ENCODE results near the gene FAM216B. TPM values are rescaled to one million over a fixed set of nuclear protein-coding genes. Genes with fewer than 3 reads are reported as not detected.

Gene FAM216B
- total RNA-seq, 1 donor from 2014 or later, result not detected

- H3K9me3 Mint-ChIP-seq (ENCODE audit: unreplicated experiment), result no peaks in the 10 kb centered on the region
Observed at GRCh38 chr13:42800109-42800643, 18.8 kb downstream of the FAM216B start.

GRCh38 chr13:42803563-42804204 lies 22.3 kb downstream of the FAM216B start:
- Mint-ChIP-seq H3K4me1 (ENCODE audit: low read depth, unreplicated experiment) (no peaks in the 10 kb centered on the region), H3K4me3 (ENCODE audit: unreplicated experiment) (no peak overlapping the region), H3K9me3 (ENCODE audit: unreplicated experiment) (no peaks in the 10 kb centered on the region), H3K27ac (ENCODE audit: unreplicated experiment) (no peak overlapping the region), H3K27me3 (ENCODE audit: unreplicated experiment) (no peaks in the 10 kb centered on the region), H3K36me3 (ENCODE audit: unreplicated experiment) (no peaks in the 10 kb centered on the region)
- DNase-seq, result no peak
- TF ChIP-seq CTCF (IDR thresholded peaks at IDR 0.05; ENCODE audit: partially characterized antibody, unreplicated experiment), result no peak

More at GRCh38 chr13:42800109-42800643, 18.8 kb downstream of the FAM216B start:
- TF ChIP-seq CTCF (IDR thresholded peaks at IDR 0.05; ENCODE audit: partially characterized antibody, unreplicated experiment), result no peak
- Mint-ChIP-seq H3K4me3 (ENCODE audit: unreplicated experiment) (no peak overlapping the region), H3K4me1 (ENCODE audit: low read depth, unreplicated experiment) (no peaks in the 10 kb centered on the region), H3K27me3 (ENCODE audit: unreplicated experiment) (no peaks in the 10 kb centered on the region), H3K27ac (ENCODE audit: unreplicated experiment) (no peak overlapping the region), H3K36me3 (ENCODE audit: unreplicated experiment) (no peaks in the 10 kb centered on the region)
- DNase-seq, result no peak

- DNase-seq, result no peak
- no peaks in the 10 kb centered on the region for H3K4me1 Mint-ChIP-seq (ENCODE audit: low read depth, unreplicated experiment)
- H3K27ac Mint-ChIP-seq (ENCODE audit: unreplicated experiment), result no peak overlapping the region
- no peak for TF ChIP-seq CTCF (IDR thresholded peaks at IDR 0.05; ENCODE audit: partially characterized antibody, unreplicated experiment)
- H3K27me3 Mint-ChIP-seq (ENCODE audit: unreplicated experiment), result no peaks in the 10 kb centered on the region
- peaks cover 3% of the 10 kb centered on the region for H3K36me3 Mint-ChIP-seq (ENCODE audit: unreplicated experiment)
- peaks cover 2% of the 10 kb centered on the region for H3K9me3 Mint-ChIP-seq (ENCODE audit: unreplicated experiment)
- no peak overlapping the region for H3K4me3 Mint-ChIP-seq (ENCODE audit: unreplicated experiment)
Observed at GRCh38 chr13:42804244-42804874, 23.0 kb downstream of the FAM216B start.

GRCh38 chr13:42807241-42807640 lies 25.9 kb downstream of the FAM216B start:
- no peak for DNase-seq
- Mint-ChIP-seq H3K27ac (ENCODE audit: unreplicated experiment) (no peak overlapping the region), H3K27me3 (ENCODE audit: unreplicated experiment) (no peaks in the 10 kb centered on the region), H3K4me3 (ENCODE audit: unreplicated experiment) (no peak overlapping the region), H3K36me3 (ENCODE audit: unreplicated experiment) (peaks cover 4% of the 10 kb centered on the region), H3K4me1 (ENCODE audit: low read depth, unreplicated experiment) (no peaks in the 10 kb centered on the region), H3K9me3 (ENCODE audit: unreplicated experiment) (peaks cover 2% of the 10 kb centered on the region)
- TF ChIP-seq CTCF (IDR thresholded peaks at IDR 0.05; ENCODE audit: partially characterized antibody, unreplicated experiment), result no peak

GRCh38 chr13:42807866-42808265 lies 26.5 kb downstream of the FAM216B start:
- TF ChIP-seq CTCF (IDR thresholded peaks at IDR 0.05; ENCODE audit: partially characterized antibody, unreplicated experiment), result no peak

More at GRCh38 chr13:42807866-42808265, 26.5 kb downstream of the FAM216B start:
- no peak for DNase-seq
- no peak overlapping the region for H3K4me3 Mint-ChIP-seq (ENCODE audit: unreplicated experiment)
- H3K9me3 Mint-ChIP-seq (ENCODE audit: unreplicated experiment), result peaks cover 2% of the 10 kb centered on the region
- no peaks in the 10 kb centered on the region for H3K27me3 Mint-ChIP-seq (ENCODE audit: unreplicated experiment)
- H3K4me1 Mint-ChIP-seq (ENCODE audit: low read depth, unreplicated experiment), result no peaks in the 10 kb centered on the region
- peaks cover 4% of the 10 kb centered on the region for H3K36me3 Mint-ChIP-seq (ENCODE audit: unreplicated experiment)
- no peak overlapping the region for H3K27ac Mint-ChIP-seq (ENCODE audit: unreplicated experiment)
